GM12874 (cell line): ENCODE data around the gene SFT2D1.

Experiments
- TF ChIP-seq, protein P1 (sequence below): IDR thresholded peaks from 2 replicates; pipeline ENCODE4 v1.5.1; 2011; ENCODE audit warnings: low read depth, mild to moderate bottlenecking, control low read depth, low read length, moderate library complexity; ENCODE audit not compliant: insufficient read depth

SFT2D1 gene

DNA sequence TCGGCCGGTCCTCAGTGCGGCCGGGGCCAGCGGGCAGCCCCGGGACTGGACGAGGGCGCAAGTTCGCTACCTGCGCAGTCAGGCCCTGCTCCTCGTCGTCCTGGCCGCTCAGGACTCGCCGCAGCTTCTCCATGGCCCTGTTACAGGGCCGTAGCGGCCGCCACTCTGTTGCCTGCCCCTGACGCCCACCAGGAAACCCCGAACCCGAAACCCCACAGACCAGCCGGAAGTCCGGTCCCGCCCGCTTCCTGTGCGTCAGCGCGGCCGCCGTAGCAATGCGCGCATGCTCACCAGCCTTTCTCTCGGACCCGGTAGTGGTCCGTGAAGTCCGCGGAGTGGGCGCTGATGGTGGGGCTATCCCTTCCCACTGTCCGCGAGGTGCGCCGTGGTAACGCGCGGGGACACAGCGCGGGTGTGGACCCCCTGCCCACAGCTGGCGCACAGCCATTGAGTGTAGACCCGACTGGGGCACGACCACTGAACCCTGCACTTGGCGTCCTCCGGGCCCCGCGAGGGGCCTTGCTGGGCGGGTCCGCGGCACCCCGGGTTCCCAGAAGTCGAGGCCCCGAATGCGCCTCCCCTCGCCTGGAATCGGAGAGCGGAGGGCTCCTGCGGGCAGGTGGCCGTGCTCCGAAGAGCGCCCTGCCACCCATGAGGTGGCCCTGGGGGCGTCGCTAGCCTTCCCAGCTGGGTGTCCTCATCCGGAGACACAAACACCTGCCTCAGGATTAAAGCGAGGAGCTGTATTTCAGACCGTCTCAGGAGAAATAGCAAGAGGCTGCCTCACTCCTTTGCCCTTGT is at the start of gene SFT2D1:
Gene SFT2D1 (minus strand): TSS at position 197 of the 801 bp plus-strand sequence. CDS start 64 bp downstream, at position 133.
- TF ChIP-seq, protein P1, sequence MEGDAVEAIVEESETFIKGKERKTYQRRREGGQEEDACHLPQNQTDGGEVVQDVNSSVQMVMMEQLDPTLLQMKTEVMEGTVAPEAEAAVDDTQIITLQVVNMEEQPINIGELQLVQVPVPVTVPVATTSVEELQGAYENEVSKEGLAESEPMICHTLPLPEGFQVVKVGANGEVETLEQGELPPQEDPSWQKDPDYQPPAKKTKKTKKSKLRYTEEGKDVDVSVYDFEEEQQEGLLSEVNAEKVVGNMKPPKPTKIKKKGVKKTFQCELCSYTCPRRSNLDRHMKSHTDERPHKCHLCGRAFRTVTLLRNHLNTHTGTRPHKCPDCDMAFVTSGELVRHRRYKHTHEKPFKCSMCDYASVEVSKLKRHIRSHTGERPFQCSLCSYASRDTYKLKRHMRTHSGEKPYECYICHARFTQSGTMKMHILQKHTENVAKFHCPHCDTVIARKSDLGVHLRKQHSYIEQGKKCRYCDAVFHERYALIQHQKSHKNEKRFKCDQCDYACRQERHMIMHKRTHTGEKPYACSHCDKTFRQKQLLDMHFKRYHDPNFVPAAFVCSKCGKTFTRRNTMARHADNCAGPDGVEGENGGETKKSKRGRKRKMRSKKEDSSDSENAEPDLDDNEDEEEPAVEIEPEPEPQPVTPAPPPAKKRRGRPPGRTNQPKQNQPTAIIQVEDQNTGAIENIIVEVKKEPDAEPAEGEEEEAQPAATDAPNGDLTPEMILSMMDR, result no peak

DNA sequence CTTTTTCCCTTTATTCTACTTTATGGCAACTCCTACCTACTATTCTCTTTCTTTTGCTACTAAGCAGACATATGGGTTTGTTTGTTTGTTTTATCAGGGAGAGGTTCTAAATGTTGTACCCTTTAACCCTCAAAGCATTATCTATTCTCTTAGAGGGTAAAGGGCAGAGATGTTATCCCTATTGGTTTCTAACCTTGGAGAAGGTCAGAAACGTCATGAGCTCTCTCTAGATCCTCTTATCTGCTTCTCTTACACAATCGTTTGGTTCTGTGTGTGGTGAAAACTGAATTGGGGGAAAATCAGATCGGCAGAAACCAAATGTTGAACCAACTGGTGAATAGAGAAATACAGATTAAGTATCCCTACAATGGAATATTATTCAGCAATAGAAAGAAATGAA is 46.8 kb upstream of the SFT2D1 start:
- TF ChIP-seq, protein P1, result no peak

DNA sequence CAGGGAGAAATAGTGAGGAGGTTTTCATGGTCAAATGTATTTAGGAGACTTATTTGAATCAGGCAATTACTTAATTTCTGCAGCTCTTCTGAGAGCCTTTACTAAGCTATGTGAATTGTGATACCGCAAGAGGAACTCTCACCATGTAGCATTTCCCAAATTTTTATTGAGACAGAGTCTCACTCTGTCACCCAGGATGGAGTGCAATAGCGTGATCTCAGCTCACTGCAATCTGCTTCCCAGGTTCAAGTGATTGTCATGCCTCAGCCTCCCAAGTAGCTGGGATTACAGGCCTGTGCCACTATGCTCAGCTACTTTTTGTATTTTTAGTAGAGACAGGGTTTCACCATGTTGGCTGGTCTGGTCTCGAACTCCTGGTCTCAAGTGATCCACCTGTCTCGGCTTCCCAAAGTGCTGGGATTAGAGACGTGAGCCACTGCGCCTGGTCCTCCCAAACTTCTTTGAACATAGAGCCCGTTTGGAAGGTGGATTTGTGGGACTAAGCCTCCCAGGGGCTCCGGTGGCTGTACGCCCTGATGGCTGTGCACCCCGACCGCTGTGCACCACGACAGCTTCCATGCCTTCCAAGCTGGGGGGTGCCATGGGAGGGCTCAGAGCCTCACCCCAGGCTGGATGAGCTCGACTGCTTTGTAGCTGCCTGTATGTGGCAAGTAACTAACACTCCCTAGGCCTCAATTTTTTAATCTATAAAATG is 46.1 kb upstream of the SFT2D1 start:
- TF ChIP-seq, protein P1, result no peak

DNA sequence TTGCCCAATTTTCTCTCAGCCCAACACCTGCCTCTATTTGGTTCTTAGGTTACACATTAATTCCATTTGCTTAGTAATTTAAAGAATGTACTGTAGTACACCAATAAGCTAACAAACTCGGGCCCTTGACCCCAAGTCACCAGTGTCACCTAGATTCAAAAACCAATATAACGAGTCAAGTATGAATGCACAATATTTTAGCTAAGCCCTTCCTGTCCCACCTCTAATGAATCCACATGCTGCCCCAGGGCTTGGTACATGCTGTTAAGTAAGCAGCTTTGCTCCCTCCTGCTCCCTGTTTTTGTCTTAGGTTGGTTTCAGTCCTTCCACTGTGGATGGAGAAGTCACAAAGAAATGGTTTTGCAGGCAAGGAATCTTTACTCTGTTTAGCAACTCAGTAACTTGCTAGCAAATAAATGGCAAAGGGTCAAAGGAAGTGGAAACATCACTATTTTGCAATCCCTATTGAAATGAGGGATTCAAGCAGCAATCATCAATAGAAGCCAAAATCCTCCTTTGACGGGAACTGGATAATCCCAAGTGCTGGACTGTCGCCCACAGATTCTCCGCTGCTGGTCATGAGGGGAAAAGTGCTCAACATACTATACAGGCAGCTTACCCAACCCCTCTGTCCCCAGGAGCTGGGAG is 45.4 kb upstream of the SFT2D1 start:
- TF ChIP-seq, protein P1, result no peak

- TF ChIP-seq, protein P1, result no peak
Measured at GRCh38 chr6:166386111-166386510, 43.8 kb upstream of the SFT2D1 start.

GRCh38 chr6:166383802-166384363 is 41.5 kb upstream of the SFT2D1 start:
- TF ChIP-seq, protein P1, result 0 out of 2 replicates have a peak, but pooled peaks have one; percentile 17
